ENCODE data around the gene TMEM97.

DNA sequence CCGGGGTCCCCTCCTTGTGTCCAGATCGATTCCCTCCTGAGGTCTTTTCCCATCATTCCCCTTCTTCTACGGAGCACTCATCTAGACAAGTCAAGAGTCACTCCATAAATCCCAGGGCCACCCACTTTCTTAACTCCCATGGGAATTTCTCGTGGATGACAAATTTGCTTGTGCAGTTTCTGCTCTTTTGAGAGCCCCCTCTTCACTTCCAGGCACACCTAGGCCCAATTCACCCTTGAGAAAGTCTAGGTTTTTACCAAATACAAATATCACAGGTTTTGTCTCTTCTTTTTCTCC lies 38.8 kb downstream of the TMEM97 start:
- TF ChIP-seq, protein P1, sequence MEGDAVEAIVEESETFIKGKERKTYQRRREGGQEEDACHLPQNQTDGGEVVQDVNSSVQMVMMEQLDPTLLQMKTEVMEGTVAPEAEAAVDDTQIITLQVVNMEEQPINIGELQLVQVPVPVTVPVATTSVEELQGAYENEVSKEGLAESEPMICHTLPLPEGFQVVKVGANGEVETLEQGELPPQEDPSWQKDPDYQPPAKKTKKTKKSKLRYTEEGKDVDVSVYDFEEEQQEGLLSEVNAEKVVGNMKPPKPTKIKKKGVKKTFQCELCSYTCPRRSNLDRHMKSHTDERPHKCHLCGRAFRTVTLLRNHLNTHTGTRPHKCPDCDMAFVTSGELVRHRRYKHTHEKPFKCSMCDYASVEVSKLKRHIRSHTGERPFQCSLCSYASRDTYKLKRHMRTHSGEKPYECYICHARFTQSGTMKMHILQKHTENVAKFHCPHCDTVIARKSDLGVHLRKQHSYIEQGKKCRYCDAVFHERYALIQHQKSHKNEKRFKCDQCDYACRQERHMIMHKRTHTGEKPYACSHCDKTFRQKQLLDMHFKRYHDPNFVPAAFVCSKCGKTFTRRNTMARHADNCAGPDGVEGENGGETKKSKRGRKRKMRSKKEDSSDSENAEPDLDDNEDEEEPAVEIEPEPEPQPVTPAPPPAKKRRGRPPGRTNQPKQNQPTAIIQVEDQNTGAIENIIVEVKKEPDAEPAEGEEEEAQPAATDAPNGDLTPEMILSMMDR (IDR thresholded peaks at IDR 0.05 in 4 of 5, conservative IDR thresholded peaks at IDR 0.05 in 1 of 5) = no peak
- no peak for TF ChIP-seq POLR2A (IDR thresholded peaks at IDR 0.05)
